Mesothelial cell of epicardium (in vitro differentiated cells): ENCODE data around the gene TRIM14. TPM values are rescaled to one million over a fixed set of nuclear protein-coding genes. Genes with fewer than 3 reads are reported as not detected.

Experiments
- DNase-seq, 2 experiments: peaks; one replicate each; pipeline ENCODE4 v3.0.0; 2021; ENCODE audit warnings: low spot score in 2 of 2; ENCODE audit not compliant: unreplicated experiment in 2 of 2
- H3K27ac Mint-ChIP-seq: 2 replicates; pipeline ENCODE4 v1.8.0; 2021; ENCODE audit warnings: mixed read lengths
- H3K27me3 Mint-ChIP-seq: 2 replicates; pipeline ENCODE4 v1.8.0; 2021; ENCODE audit warnings: low read depth, mixed read lengths
- H3K36me3 Mint-ChIP-seq: 2 replicates; pipeline ENCODE4 v1.8.0; 2021; ENCODE audit warnings: mixed read lengths
- H3K4me1 Mint-ChIP-seq: 2 replicates; pipeline ENCODE4 v1.8.0; 2021; ENCODE audit warnings: mixed read lengths
- H3K4me3 Mint-ChIP-seq: 2 replicates; pipeline ENCODE4 v1.8.0; 2021; ENCODE audit warnings: mild to moderate bottlenecking, moderate library complexity, mixed read lengths
- H3K9me3 Mint-ChIP-seq: 2 replicates; pipeline ENCODE4 v1.8.0; 2021; ENCODE audit warnings: mixed read lengths
- CTCF ChIP-seq: fragments of 200-600 bp; sonication (generic); IDR thresholded peaks from one replicate; pipeline ENCODE4 v1.5.0; 2021; ENCODE audit warnings: antibody characterized with exemption; ENCODE audit not compliant: unreplicated experiment
- total RNA-seq: library from RNA; stranded (reverse); gene quantifications from 3 replicates; pipeline ENCODE4 v1.2.1, GENCODE V29; 2021

The TRIM14 gene
- total RNA-seq, 1 donor from 2014 or later = 10.1 TPM

DNA sequence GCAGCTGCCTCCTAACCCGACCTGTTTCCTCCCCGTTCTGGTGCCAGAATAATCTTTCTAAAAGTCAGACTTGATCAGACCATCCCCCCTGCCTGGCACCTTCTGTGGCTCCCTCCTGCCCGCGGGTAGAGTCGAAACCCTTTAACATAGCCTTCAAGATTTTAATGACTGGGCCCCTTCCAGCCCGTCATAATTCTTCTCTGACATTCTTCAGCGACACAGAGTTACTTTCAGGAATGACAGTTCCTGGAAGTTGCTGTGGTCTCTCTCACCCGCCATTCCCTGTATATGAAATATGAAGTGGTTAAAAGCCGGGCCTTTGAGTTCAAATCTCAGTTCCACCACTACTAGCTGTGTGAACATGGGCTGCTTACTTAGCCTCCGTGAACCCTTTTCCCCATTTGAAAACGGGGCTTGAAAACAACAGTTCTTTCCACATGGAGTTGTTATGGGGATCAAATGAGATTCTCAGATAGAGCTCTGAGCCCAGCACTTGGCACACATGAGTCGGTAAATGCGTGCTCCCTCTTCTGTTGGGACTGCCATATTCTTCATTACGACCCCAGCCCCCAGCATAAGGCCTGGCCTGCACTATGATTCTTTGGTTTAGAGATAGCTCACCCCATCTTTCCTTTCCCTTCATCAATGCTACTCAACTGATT lies 61.8 kb downstream of the TRIM14 start:
- no peak for TF ChIP-seq CTCF
- DNase-seq = no peak
- H3K9me3 Mint-ChIP-seq = no peaks in the 10 kb centered on the region
- peaks cover 7% of the 10 kb centered on the region for H3K36me3 Mint-ChIP-seq
- peaks cover 8% of the 10 kb centered on the region for H3K4me1 Mint-ChIP-seq
- peak overlapping the region; percentile 99 for H3K27ac Mint-ChIP-seq
- peaks cover 2% of the 10 kb centered on the region for H3K27me3 Mint-ChIP-seq
- peak overlapping the region; percentile 99 for H3K4me3 Mint-ChIP-seq

GRCh38 chr9:98056269-98057137 lies 62.5 kb downstream of the TRIM14 start, which contains the start of gene NANS:
TSS of gene NANS (plus strand) at chr9:98056732. CDS start at chr9:98056809, 77 bp downstream.
- no peaks in the 10 kb centered on the region for H3K9me3 Mint-ChIP-seq
- H3K27ac Mint-ChIP-seq = peak within 1 kb of the TSS; percentile 99
- DNase-seq = peak; percentile 90 to 92
- H3K36me3 Mint-ChIP-seq = peaks cover 5% of the 10 kb centered on the region
- peaks cover 2% of the 10 kb centered on the region for H3K27me3 Mint-ChIP-seq
- no peak for TF ChIP-seq CTCF
- peak within 1 kb of the TSS; percentile 99 for H3K4me3 Mint-ChIP-seq
- H3K4me1 Mint-ChIP-seq = peaks cover 8% of the 10 kb centered on the region

GRCh38 chr9:98054376-98054951 lies 64.6 kb downstream of the TRIM14 start:
- Mint-ChIP-seq H3K27me3 (peaks cover 2% of the 10 kb centered on the region), H3K9me3 (no peaks in the 10 kb centered on the region), H3K36me3 (no peaks in the 10 kb centered on the region), H3K27ac (no peak overlapping the region), H3K4me1 (peaks cover 8% of the 10 kb centered on the region), H3K4me3 (no peak overlapping the region)
- DNase-seq = no peak
- no peak for TF ChIP-seq CTCF

DNA sequence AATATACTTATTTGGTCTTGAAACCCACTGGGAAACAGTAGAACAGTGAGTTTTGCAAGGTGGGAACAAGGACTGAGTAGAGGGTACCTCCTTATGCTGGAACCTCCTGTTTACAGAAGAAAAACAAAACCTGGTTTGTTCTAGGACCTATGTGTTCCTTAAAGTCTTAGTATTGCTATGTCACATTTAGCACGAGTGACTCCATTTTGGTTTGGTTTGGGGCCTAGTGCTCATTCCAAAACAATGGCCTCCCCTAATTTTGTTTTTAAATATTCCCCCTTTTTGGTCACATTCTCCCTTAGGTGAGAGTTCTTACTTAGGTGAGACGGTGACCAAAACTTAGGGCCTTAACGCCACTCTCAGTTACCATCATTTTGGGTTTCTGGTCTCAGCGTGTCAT lies 68.7 kb downstream of the TRIM14 start:
- Mint-ChIP-seq H3K27ac (no peak overlapping the region), H3K4me1 (no peaks in the 10 kb centered on the region), H3K36me3 (no peaks in the 10 kb centered on the region), H3K9me3 (no peaks in the 10 kb centered on the region), H3K27me3 (peaks cover 2% of the 10 kb centered on the region), H3K4me3 (no peak overlapping the region)
- TF ChIP-seq CTCF = no peak
- DNase-seq = no peak

- no peaks in the 10 kb centered on the region for H3K9me3 Mint-ChIP-seq
- no peak for TF ChIP-seq CTCF
These were observed 69.5 kb downstream of the TRIM14 start for GRCh38 chr9:98049288-98050072.

More at GRCh38 chr9:98049288-98050072, 69.5 kb downstream of the TRIM14 start:
- DNase-seq = no peak
- H3K4me3 Mint-ChIP-seq = no peak overlapping the region
- no peak overlapping the region for H3K27ac Mint-ChIP-seq
- no peaks in the 10 kb centered on the region for H3K4me1 Mint-ChIP-seq
- H3K36me3 Mint-ChIP-seq = no peaks in the 10 kb centered on the region
- peaks cover 2% of the 10 kb centered on the region for H3K27me3 Mint-ChIP-seq
